OCI-LY3 (cell line): ENCODE results near the gene MSH4.
"Not testable (repeated sequence)": the region's sequence is repeated elsewhere in the genome, so short reads cannot be mapped to it uniquely, and the experiment has no call there.

ENCODE experiments used
- H2AFZ ChIP-seq: fragments of 200-600, 300-600 bp; shearing (Covaris generic); 2 replicates; pipeline ENCODE4 v1.6.0; 2014; ENCODE audit warnings: antibody characterized with exemption, low read depth, low read length
- H3K27ac ChIP-seq: fragments of 200-600, 300-600 bp; sonication (generic); 2 replicates; pipeline ENCODE4 v1.5.1; 2014; ENCODE audit warnings: mild to moderate bottlenecking, low read length, moderate library complexity, mixed read lengths
- H3K27me3 ChIP-seq: fragments of 200-600, 300-600 bp; sonication (generic); 2 replicates; pipeline ENCODE4 v1.6.1; 2014; ENCODE audit warnings: low read depth, low read length, mixed read lengths
- H3K36me3 ChIP-seq: fragments of 200-600, 300-600 bp; sonication (generic); replicated peaks from 2 replicates; pipeline ENCODE3; 2014; ENCODE audit warnings: low read depth, low read length, mixed read lengths
- H3K4me1 ChIP-seq: fragments of 300-600, 200-600 bp; sonication (generic); 2 replicates; pipeline ENCODE4 v1.6.1; 2014; ENCODE audit warnings: low read length, mixed read lengths
- H3K4me2 ChIP-seq: fragments of 200-600, 300-600 bp; sonication (generic); 2 replicates; pipeline ENCODE4 v1.6.1; 2014; ENCODE audit warnings: low read length, mixed read lengths
- H3K4me3 ChIP-seq: fragments of 300-600, 200-600 bp; sonication (generic); 2 replicates; pipeline ENCODE4 v1.5.1; 2014; ENCODE audit warnings: antibody characterized with exemption, mild to moderate bottlenecking, low read length, moderate library complexity
- H3K79me2 ChIP-seq: fragments of 300-600, 200-600 bp; shearing (Covaris generic); 2 replicates; pipeline ENCODE4 v1.6.1; 2014; ENCODE audit warnings: mild to moderate bottlenecking, low read length, mixed read lengths
- H3K9ac ChIP-seq: fragments of 300-600, 200-600 bp; shearing (Covaris generic); 2 replicates; pipeline ENCODE4 v1.6.0; 2014; ENCODE audit warnings: mild to moderate bottlenecking, low read length, moderate library complexity
- H3K9me3 ChIP-seq: fragments of 200-600, 300-600 bp; shearing (Covaris generic); 2 replicates; pipeline ENCODE4 v1.6.1; 2014; ENCODE audit warnings: low read length, mixed read lengths; ENCODE audit not compliant: insufficient read depth
- H4K20me1 ChIP-seq: fragments of 200-600, 300-600 bp; sonication (generic); 2 replicates; pipeline ENCODE4 v1.6.1; 2016; ENCODE audit warnings: low read length, mixed read lengths; ENCODE audit not compliant: insufficient read depth
- CTCF ChIP-seq: fragments of 200-600, 300-600 bp; sonication (generic); IDR thresholded peaks from 2 replicates; pipeline ENCODE4 v1.5.1; 2014; ENCODE audit warnings: antibody characterized with exemption, low read length, low read depth
- EZH2phosphoT487 ChIP-seq: fragments of 200-600 bp; shearing (Covaris generic); IDR thresholded peaks from 2 replicates; pipeline ENCODE4 v1.6.1; 2018; ENCODE audit warnings: antibody characterized with exemption, mixed run types, low read depth

Gene MSH4

GRCh38 chr1:75768016-75768415, 28.7 kb upstream of the MSH4 start:
- no peak overlapping the region for H3K27ac ChIP-seq
- H3K9me3 ChIP-seq: no peaks in the 10 kb centered on the region
- H3K79me2 ChIP-seq: no peaks in the 10 kb centered on the region
- no peak overlapping the region for H3K4me3 ChIP-seq
- no peak for TF ChIP-seq CTCF
- no peak for TF ChIP-seq EZH2phosphoT487
- H3K36me3 ChIP-seq: no peaks in the 10 kb centered on the region
- no peaks in the 10 kb centered on the region for H3K27me3 ChIP-seq
- H3K9ac ChIP-seq: no peak overlapping the region
- no peak overlapping the region for H2AFZ ChIP-seq
- no peak overlapping the region for H3K4me2 ChIP-seq
- no peaks in the 10 kb centered on the region for H3K4me1 ChIP-seq
- H4K20me1 ChIP-seq: no peaks in the 10 kb centered on the region

GRCh38 chr1:75770761-75771160, 25.9 kb upstream of the MSH4 start:
- Histone ChIP-seq H3K36me3 (no peaks in the 10 kb centered on the region), H3K79me2 (no peaks in the 10 kb centered on the region), H3K9ac (no peak overlapping the region), H3K4me3 (no peak overlapping the region), H3K4me1 (no peaks in the 10 kb centered on the region), H4K20me1 (no peaks in the 10 kb centered on the region), H3K27ac (no peak overlapping the region), H3K9me3 (no peaks in the 10 kb centered on the region), H3K27me3 (no peaks in the 10 kb centered on the region), H2AFZ (no peak overlapping the region), H3K4me2 (no peak overlapping the region)
- TF ChIP-seq EZH2phosphoT487: no peak
- no peak for TF ChIP-seq CTCF

- H3K4me2 ChIP-seq: no peak overlapping the region
- H3K79me2 ChIP-seq: no peaks in the 10 kb centered on the region
- TF ChIP-seq EZH2phosphoT487 (no peak), CTCF (no peak)
- H4K20me1 ChIP-seq: no peaks in the 10 kb centered on the region
- no peaks in the 10 kb centered on the region for H3K36me3 ChIP-seq
- H3K27ac ChIP-seq: no peak overlapping the region
- H3K9ac ChIP-seq: no peak overlapping the region
- no peaks in the 10 kb centered on the region for H3K4me1 ChIP-seq
- no peak overlapping the region for H3K4me3 ChIP-seq
- no peak overlapping the region for H2AFZ ChIP-seq
- H3K27me3 ChIP-seq: no peaks in the 10 kb centered on the region
- no peaks in the 10 kb centered on the region for H3K9me3 ChIP-seq
These were observed 24.7 kb upstream of the MSH4 start for GRCh38 chr1:75771978-75772377.

- not testable (repeated sequence) for H3K27me3 ChIP-seq, H3K36me3 ChIP-seq, H2AFZ ChIP-seq, H3K4me1 ChIP-seq, H3K4me2 ChIP-seq, H3K79me2 ChIP-seq, H3K4me3 ChIP-seq, H4K20me1 ChIP-seq, H3K9me3 ChIP-seq, H3K27ac ChIP-seq, H3K9ac ChIP-seq
These were observed 18.9 kb upstream of the MSH4 start for GRCh38 chr1:75777812-75778211.

GRCh38 chr1:75778694-75779093, 18.0 kb upstream of the MSH4 start:
- H3K4me1 ChIP-seq, H3K36me3 ChIP-seq, H3K4me3 ChIP-seq, H3K27me3 ChIP-seq, H3K27ac ChIP-seq, H2AFZ ChIP-seq, H3K4me2 ChIP-seq, H3K79me2 ChIP-seq, H3K9me3 ChIP-seq, H3K9ac ChIP-seq, H4K20me1 ChIP-seq: not testable (repeated sequence)

- H3K9ac ChIP-seq, H3K27me3 ChIP-seq, H3K27ac ChIP-seq, H2AFZ ChIP-seq, H3K9me3 ChIP-seq, H3K4me2 ChIP-seq, H3K36me3 ChIP-seq, H3K79me2 ChIP-seq, H4K20me1 ChIP-seq, H3K4me1 ChIP-seq, H3K4me3 ChIP-seq: not testable (repeated sequence)
These were observed 16.5 kb upstream of the MSH4 start for GRCh38 chr1:75780183-75780582.

GRCh38 chr1:75783920-75784319, 12.8 kb upstream of the MSH4 start:
- H3K4me1 ChIP-seq: peaks cover 10% of the 10 kb centered on the region
- H2AFZ ChIP-seq, H3K9me3 ChIP-seq, H3K27me3 ChIP-seq: not testable (repeated sequence)
- peak overlapping the region; percentile 98 for H3K27ac ChIP-seq
- peak overlapping the region; percentile 99 for H3K9ac ChIP-seq
- H3K36me3 ChIP-seq: peaks cover 23% of the 10 kb centered on the region
- peak overlapping the region; percentile 92 for H3K4me3 ChIP-seq
- H3K4me2 ChIP-seq: peak overlapping the region; percentile 77
- peaks cover 36% of the 10 kb centered on the region for H3K79me2 ChIP-seq
- peaks cover 20% of the 10 kb centered on the region for H4K20me1 ChIP-seq
